Suprapubic skin (tissue), 4 donors: ENCODE data around the gene SLC25A13.

ENCODE experiments used
- CTCF ChIP-seq, 2 donors: fragments of 200-600 bp in 1 of 2; fragments of 450-650 bp in 1 of 2; sonication (generic) in 1 of 2; IDR thresholded peaks; one replicate each; pipeline ENCODE4 v1.5.1; 2016 to 2019; ENCODE audit warnings: antibody characterized with exemption in 2 of 2, mild to moderate bottlenecking in 1 of 2, moderate library complexity in 1 of 2
- POLR2A ChIP-seq, 2 donors: fragments of 450-650 bp; IDR thresholded peaks; one replicate each; pipeline ENCODE4 v1.6.1; 2017; ENCODE audit warnings: antibody characterized with exemption in 2 of 2, mild to moderate bottlenecking in 2 of 2, moderate library complexity in 2 of 2
- POLR2AphosphoS5 ChIP-seq, 3 donors: sonication (generic); formaldehyde crosslinking; IDR thresholded peaks; one replicate each; pipeline ENCODE4 v1.6.1; 2017; ENCODE audit warnings: antibody characterized with exemption in 3 of 3

GRCh38 chr7:96084881-96085553 is 236.9 kb downstream of the SLC25A13 start:
- TF ChIP-seq POLR2A (IDR thresholded peaks at IDR 0.05), result no peak
- no peak for TF ChIP-seq CTCF (IDR thresholded peaks at IDR 0.05)
- no peak for TF ChIP-seq POLR2AphosphoS5 (IDR thresholded peaks at IDR 0.05)
